Lung microvascular endothelial cell (primary cell): ENCODE data around the gene PANX1. TPM values are rescaled to one million over a fixed set of nuclear protein-coding genes. Genes with fewer than 3 reads are reported as not detected.
"Not testable (repeated sequence)": the region's sequence is repeated elsewhere in the genome, so short reads cannot be mapped to it uniquely, and the experiment has no call there.

ENCODE experiments used
- DNase-seq, 2 donors: peaks; one replicate each; pipeline versions ENCODE4 v3.0.0 to v3.0.0-alpha.2; 2010; ENCODE audit warnings: low read depth in 2 of 2
- total RNA-seq: library from RNA; depleted of rRNA; stranded (reverse); fragments of >200 nt; gene quantifications from 2 replicates; pipeline ENCODE4 v1.2.1, GENCODE V29; 2014

The PANX1 gene
- total RNA-seq, 1 donor from 2014 or later, result 23.0 TPM

GRCh38 chr11:94149431-94150017 is 20.9 kb downstream of the PANX1 start:
- peak in 1 of 2 donors; percentile 69 for DNase-seq

GRCh38 chr11:94150056-94150455 is 21.4 kb downstream of the PANX1 start:
- DNase-seq, result no peak

- no peak for DNase-seq
These were observed 22.4 kb downstream of the PANX1 start for GRCh38 chr11:94150704-94151685.

DNA sequence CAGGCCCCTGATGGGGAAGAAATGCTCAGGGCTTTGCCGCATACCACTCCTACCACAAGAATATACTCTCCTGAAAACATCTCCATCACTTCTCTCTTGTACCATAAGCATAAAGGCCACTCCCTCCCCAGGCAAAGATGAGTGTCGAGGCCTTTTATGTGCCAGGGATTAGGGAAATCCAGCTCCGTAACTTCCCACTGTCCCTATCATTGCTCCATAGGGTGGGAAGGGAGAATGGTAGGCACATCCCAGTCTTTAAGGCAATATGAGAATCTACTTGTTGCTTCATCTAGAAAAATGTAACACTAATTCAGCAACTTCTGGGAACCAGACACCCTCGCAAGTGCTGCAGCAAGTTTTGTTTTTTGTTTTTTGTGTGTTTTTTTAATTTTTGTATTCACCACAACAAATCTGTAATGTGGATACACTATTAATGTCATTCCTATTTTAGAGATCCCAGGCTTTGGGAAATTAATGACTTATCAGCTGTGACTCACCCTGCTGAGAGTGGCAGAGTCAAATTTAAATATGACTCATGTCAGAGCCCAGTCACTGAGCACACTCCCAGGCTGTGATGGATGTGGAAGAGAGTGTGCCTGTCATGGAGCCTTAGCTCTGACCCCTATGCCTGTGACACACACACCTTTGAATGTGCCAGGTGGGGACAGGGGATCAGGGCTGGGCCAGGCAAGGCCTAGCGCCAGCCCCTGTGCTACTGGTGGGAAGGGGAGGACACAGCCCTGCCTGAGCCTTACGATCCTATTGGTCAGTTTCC is 23.4 kb downstream of the PANX1 start:
- peak; percentile 58 to 88 for DNase-seq

- DNase-seq, result no peak
These were observed 24.0 kb downstream of the PANX1 start for GRCh38 chr11:94152678-94153065.

GRCh38 chr11:94153320-94153719 is 24.7 kb downstream of the PANX1 start:
- no peak for DNase-seq

DNA sequence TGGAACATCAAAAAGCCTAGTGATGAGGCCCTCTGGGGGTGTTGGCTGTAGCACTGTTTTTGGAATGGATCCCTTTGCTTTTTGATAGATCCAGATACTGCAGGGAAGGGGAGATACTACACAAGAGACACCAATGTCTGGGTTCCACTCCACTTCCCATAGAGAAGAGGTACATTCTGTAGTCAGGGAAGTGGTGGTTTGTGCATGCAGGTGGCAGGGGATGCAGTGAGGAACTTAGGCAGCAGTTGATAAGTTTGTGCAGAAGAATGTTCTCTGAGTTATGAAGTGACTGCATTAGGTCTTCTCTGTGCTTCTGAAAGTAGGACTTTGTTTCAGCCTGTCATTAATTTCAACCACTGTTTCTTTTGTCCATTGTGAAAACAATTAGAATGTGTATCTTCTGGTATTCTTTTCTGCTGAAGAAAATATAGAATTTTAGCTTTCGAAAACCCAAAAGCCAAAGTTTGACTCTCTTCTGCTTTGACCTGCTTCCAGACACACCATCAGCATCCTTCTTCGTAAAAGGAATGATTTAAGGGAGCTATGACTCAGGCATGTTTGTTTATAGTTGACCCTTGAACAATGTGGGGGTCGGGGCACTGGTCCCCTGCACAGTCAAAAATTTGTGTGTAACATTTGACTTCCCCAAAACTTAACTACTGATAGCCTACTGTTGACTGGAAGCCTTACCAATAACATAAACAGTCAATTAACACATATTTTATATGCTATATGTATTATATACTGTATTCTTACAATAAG is 25.6 kb downstream of the PANX1 start:
- peak in 1 of 2 donors; percentile 28 for DNase-seq

DNA sequence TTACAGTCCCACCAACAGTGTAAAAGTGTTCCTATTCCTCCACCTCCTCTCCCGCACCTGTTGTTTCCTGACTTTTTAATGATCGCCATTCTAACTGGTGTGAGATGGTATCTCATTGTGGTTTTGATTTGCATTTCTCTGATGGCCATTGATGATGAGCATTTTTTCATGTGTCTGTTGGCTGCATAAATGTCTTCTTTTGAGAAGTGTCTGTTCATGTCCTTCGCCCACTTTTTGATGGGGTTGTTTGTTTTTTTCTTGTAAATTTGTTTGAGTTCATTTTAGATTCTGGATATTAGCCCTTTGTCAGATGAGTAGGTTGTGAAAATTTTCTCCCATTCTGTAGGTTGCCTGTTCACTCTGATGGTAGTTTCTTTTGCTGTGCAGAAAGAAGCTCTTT is 28.7 kb downstream of the PANX1 start:
- DNase-seq, result not testable (repeated sequence)

GRCh38 chr11:94168882-94169281 is 40.2 kb downstream of the PANX1 start:
- DNase-seq, result no peak

- no peak for DNase-seq
These were observed 40.9 kb downstream of the PANX1 start for GRCh38 chr11:94169516-94169915.

DNA sequence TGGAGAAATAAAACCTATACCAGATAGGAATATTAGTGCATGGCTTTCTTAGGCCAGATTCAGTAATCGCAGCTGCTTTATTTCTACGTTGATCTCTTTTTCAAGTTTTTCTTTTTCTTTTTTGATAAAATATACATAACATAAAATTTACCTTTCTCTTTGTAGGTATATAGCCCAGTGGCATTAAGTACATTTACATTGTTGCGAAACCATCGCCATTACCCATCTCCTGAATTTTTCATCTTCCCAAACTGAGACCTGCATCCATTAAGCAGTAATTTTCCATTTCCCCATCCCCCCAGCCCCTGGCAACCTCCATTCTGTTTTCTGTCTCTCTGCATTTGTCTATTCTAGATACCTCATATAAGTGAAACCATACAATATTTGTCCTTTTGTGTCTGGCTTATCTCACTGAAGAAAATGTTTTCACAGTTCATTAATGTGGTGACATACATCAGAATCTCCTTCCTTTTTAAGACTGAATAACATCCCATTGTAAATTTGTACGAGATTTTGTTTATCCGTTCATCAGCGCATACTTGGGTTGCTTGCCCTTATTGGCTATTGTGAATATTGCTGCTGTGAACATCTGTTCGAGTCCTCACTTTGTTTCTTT is 41.4 kb downstream of the PANX1 start:
- DNase-seq, result peak in 1 of 2 donors; percentile 11

- no peak for DNase-seq
These were observed 42.3 kb downstream of the PANX1 start for GRCh38 chr11:94170953-94171352.

DNA sequence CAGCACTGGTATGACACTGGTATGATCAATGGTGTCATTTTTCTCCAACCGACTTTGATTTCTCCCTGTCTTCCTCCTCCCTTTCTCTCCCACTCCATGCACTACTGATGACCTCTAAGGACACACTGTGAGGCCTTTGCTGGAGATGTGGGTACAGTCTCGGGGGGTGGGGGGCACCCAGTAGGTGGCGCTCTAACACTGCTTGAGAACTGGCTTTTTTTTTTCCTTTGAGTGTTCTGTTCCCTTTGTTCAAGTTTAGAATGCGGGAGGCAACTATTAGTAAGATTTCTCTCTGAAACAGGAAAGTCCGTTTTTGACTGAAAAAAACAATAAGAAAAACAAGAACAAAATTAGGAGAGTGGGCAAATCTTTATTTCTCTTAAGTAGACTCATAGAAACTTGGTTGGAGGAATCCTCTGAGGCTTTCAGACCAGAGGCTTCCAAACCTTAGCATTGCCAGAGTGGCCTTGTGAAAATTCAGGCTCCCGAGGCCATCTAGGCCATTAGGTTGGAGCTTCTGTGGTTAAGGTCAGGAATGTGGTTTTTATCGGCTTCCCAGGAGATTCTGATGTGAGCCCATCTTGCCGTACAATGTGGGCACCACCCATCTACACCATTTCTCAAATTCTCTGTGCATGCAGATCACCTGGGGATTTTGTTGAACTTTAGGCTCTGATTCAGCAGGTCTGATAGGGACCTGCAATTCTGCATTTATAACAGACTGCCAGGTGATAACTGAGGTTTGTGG is 43.2 kb downstream of the PANX1 start:
- peak; percentile 51 to 52 for DNase-seq

GRCh38 chr11:94175535-94175934 is 46.9 kb downstream of the PANX1 start:
- no peak for DNase-seq

DNA sequence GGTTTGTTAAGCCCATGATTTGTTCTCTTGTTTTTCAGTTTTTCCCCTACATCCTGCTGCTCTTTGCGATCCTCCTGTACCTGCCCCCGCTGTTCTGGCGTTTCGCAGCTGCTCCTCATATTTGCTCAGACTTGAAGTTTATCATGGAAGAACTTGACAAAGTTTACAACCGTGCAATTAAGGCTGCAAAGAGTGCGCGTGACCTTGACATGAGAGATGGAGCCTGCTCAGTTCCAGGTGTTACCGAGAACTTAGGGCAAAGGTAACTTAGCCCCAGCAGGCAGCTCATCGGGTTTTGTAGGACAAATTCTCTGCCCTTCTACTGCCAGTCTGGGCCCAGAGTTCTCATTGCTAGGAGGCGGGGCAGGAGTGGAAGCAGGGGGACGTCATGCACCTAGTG is 49.7 kb downstream of the PANX1 start:
- no peak for DNase-seq

DNA sequence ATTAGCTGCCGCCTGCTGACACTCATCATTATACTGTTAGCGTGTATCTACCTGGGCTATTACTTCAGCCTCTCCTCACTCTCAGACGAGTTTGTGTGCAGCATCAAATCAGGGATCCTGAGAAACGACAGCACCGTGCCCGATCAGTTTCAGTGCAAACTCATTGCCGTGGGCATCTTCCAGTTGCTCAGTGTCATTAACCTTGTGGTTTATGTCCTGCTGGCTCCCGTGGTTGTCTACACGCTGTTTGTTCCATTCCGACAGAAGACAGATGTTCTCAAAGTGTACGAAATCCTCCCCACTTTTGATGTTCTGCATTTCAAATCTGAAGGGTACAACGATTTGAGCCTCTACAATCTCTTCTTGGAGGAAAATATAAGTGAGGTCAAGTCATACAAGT is 51.1 kb downstream of the PANX1 start:
- DNase-seq, result no peak

- DNase-seq, result no peak
These were observed 52.9 kb downstream of the PANX1 start for GRCh38 chr11:94181526-94181925.

GRCh38 chr11:94181943-94182342 is 53.3 kb downstream of the PANX1 start:
- DNase-seq, result no peak

DNA sequence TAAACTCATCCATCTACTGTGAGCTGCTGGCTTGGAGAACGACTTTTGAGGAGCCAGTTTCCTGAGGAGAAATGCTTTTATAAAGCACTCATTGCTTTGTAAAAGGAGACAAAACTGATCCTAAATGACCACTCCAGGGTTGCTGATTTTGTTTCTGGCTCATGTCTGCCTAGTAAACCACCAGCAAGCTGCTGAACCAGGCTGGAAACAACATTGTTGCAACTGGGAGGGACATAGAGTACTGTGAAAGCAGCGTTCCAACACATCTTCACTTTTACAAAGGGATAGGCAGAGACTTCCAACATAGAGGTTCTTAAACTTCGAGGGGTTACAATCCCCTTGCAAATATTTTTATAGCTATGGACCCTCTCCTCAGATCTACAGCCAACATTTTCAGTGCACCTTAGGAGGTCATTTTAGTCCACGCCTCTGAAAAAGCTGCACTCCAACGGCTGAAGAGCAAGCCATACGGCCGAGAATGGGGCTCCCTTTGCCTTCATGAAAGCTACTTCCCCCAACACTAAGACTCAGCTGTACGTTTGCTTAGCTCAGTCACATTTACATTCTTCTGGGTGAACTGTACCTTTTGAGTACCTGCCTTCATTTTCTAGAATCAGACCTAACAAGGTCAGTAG is 54.7 kb downstream of the PANX1 start:
- no peak for DNase-seq

DNA sequence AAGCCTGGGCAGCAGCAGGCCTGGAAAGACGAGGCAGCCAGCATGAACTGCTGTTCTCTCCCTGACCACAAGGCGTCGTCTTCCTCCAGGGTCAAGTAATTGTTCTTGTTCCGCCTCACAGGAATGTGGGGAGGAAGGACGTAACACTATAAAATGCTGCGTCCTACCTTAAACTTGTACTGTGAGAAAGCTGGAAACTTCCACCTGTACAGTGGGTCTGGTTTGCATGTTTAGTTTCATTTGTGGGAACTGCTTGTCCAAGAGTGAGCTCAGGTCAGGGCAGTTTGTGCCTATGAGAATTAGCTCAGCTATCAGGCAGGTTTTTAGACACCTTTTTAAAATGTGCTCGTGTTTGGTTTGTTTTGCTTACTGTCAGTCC is 55.2 kb downstream of the PANX1 start:
- DNase-seq, result peak; percentile 61 to 77
